ENCODE results near the gene NRROS.

DNA sequence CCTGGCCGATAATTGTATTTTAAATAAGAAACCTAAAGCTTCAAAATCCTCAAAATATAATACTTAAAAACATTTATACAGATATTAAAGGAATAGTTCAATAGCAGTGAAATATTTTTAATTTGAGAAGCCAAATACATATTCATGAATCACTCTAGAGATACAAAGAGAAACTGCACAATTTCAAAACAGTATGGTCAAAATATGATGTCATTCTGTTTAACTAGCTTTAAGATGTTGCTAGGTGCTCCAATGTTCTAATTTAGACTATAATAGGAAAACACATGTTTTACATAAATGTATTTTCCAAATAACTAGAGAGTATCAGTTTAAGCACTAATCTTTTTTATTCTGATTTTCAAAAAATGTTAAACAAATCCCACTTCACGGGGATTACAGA is 10.3 kb upstream of the NRROS start:
- TF ChIP-seq, protein P1, sequence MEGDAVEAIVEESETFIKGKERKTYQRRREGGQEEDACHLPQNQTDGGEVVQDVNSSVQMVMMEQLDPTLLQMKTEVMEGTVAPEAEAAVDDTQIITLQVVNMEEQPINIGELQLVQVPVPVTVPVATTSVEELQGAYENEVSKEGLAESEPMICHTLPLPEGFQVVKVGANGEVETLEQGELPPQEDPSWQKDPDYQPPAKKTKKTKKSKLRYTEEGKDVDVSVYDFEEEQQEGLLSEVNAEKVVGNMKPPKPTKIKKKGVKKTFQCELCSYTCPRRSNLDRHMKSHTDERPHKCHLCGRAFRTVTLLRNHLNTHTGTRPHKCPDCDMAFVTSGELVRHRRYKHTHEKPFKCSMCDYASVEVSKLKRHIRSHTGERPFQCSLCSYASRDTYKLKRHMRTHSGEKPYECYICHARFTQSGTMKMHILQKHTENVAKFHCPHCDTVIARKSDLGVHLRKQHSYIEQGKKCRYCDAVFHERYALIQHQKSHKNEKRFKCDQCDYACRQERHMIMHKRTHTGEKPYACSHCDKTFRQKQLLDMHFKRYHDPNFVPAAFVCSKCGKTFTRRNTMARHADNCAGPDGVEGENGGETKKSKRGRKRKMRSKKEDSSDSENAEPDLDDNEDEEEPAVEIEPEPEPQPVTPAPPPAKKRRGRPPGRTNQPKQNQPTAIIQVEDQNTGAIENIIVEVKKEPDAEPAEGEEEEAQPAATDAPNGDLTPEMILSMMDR (IDR thresholded peaks at IDR 0.05) = no peak
- TF ChIP-seq POLR2A (IDR thresholded peaks at IDR 0.05) = no peak

All from adrenal gland (tissue), 5 donors.